NCI-H1092 (cell line): ENCODE data around the gene MYLK.
"Not testable (repeated sequence)": the region's sequence is repeated elsewhere in the genome, so short reads cannot be mapped to it uniquely, and the experiment has no call there.

Source experiments
- DNase-seq: peaks from one replicate; lab custom pipeline; 2025; lab: John Stamatoyannopoulos, UW

Gene MYLK

DNA sequence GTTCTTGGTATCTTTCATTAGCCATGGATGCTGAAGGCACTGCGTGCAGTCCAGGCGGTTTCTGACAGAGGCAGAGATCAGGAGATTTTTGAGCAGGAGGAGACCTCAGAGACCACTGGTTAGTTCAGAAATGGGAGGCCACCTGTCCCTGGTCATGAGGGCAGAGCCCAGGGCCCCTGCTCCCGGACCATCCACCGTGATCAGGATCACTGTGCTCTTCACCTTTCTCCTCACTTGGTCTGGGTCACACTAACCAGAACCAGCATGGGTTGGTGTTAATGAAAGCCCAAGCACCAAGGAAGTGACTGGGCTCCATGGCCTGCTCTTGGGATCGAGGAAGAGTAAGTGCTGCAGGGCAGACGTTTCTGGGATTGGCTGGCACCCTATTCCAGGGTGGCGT, 257.3 kb downstream of the MYLK start:
- DNase-seq: no peak

DNA sequence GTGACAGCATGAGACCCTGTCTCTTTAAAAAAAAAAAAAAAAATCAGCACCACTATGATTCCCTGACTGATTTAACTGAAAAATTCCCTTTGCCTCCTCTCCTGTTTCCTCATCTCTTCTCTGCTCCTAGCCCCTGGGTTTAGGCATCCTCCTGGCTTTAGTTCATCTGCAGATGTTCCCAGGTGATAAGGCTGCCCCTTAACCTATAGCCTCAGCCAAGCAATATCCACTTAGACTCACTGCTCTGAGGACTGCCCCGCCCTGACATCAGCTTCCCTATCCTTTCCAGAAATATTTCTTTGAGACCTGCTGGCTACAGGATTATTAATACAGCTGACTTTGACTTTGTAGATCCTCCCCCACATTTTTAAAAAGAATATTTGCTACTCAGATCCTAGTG, 259.8 kb downstream of the MYLK start:
- no peak for DNase-seq

DNA sequence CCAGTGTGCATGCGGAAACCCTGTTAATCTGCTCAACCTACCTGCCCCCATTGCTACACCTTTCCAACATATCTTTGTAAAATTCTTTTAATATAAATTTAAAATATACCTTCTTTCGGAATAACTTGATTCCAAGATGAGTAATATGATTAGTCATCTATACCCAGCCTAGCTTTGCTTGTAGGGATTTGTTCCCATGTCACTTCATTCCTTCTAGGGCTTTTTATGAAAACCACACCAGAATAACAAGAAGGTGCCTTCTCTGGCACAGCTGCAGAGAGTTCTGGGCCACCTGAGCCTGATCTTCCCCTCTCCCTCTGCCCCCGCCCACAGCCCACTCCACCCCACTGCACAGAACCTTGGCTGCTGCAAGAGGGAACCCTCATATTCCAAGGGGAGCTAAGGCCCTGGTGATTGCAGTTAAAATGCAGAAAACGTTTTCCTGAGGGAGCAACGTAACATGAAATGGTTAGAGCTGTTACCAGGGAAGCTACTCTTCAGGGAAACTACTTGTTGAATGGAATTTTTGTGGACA, 260.7 kb downstream of the MYLK start:
- no peak for DNase-seq

DNA sequence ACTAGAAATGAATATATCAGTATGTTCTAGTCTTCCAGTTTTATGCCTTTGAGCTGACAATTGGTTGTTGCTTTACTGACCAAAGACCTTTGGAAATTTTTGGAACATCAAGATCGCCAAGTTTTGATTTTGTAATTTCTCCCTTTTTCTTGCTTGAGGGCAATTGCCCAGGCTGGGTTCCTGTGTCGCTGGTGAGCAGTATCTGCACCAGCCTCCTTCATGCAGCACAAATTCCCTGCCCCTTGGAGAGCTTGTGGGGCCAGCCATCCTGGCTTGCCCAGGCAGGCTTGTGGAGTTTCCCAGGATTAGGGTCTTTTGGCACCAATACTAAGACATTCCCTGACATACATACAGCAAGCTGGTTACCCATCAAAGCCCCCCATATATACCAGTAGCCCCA, 261.4 kb downstream of the MYLK start:
- no peak for DNase-seq

- DNase-seq: no peak
These were observed 262.3 kb downstream of the MYLK start for GRCh38 chr3:123621850-123622189.

GRCh38 chr3:123621186-123621849, 262.8 kb downstream of the MYLK start:
- DNase-seq: no peak

DNA sequence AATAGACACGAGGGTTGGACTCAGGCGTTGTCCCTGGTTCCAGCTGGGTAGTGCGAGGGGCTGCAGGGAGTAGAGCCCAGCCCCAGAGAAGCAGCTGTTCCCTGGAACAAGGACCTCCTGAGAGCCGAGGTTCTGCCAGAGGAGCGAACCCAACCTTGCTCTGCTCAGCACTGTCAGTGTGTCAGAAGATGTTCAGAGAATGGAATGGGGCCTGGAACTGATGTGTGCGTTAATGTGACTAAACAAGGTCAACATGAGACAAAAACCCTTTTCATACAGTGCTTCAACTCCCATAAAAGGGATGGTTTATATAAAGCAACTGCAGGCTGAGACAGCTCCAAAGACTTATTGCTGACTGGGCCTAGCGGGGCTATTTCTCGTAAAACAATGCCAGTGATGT, 263.8 kb downstream of the MYLK start:
- DNase-seq: no peak

DNA sequence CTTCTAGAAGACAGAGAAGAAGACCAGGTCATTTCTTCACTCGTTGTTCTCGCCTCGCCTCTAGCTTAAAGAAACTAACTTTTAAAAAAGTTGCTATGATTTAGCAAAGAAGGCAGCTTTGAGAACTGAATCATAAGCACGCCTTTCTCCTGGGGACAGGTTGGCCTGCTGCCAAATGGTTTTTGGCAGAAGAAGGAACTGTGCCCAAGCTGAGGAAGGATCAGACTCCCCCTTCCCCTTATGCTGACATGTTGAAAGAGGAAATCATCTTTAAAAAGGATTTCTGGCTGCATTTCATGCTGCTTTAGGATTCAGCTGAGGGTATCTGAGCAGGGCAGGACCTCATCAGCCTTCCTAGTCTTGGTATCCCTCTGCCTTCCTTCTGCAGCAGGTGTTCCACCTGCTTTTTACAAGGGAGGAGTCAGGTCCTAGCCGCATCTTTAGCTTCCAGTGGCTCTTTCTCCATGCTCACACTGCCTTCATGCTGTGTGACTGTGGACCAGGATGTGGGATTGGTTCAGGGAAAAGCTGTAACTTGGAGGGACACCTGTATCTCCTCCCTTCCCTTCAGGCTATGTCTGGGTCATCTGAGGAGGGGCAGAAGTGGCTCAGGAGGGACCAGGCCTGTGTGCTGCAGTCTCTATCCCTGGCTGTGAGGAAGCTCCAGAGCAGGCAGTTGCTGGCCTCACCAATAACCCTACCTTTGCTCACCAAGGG, 265.2 kb downstream of the MYLK start:
- peak; percentile 18 for DNase-seq

DNA sequence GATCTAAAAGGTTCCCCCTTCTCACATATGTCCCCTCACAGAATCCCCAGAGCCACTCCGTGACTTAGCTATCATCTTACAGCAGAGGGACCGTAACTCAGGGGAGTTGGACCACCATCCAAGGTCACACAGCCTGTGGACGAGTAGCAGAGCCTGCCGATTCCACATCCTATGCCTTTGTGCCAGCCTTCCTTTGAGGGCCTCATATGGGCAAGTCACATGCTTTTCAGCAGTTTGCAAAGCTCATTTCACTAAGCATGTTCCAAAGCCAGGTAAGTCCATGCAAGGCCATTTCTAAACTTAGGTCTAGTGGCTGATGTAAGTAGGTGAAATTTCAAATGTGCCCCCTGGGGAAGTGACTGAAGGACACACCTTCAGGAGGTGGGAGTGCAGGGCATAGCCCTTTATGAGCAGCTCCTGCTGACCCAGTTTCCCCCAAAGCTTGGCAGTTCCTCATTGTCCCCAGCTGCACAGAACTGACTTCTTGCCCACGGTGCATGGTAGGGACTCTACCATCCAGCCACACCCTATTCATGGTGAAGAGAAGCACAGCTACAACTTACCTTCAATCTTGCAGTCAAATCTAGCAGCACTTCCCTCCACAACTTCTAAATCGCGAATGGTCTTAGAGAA, 265.9 kb downstream of the MYLK start:
- no peak for DNase-seq

DNA sequence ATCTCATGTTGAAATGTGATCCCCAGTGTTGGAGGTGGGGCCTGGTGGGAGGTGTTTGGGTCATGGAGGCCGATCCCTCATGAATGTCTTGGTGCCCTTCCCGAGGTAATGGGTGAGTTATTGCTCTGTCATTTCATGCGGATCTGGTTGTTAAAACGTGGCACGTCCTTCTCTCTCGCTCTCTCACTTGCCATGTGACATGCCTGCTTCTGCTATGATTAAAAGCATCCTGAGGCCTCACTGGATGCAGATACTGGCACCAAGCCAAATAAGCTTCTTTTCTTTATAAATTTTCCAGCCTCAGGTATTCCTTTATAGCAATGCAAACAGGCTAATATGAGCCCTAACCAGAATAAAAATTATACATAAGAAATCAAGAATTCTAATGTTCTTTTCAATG, 267.5 kb downstream of the MYLK start:
- DNase-seq: no peak

GRCh38 chr3:123613543-123613942, 270.6 kb downstream of the MYLK start:
- DNase-seq: no peak

GRCh38 chr3:123611674-123612073, 272.5 kb downstream of the MYLK start:
- not testable (repeated sequence) for DNase-seq

- DNase-seq: no peak
These were observed 273.1 kb downstream of the MYLK start for GRCh38 chr3:123611082-123611481.

- DNase-seq: peak; percentile 9
These were observed 273.8 kb downstream of the MYLK start for GRCh38 chr3:123610331-123610730.

DNA sequence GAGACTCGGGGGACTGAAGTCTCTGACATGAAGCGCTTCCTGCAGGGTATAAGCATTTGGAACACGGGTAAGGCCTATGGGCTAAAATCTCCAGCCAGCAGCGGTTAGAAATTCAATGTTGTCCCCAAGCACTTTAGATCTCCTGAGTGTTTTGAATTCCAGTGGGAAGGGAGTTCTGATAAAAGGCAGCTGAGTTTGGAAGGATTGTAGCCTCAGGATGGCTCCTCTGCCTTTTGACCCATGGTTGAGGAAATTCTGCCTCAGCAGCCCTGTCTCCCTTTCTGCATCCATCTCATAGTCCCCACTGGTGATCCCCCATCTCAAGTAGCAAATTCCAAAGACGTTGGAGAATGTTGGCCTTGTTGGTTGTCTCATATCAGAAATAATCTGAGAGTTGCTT, 275.1 kb downstream of the MYLK start:
- no peak for DNase-seq

GRCh38 chr3:123608263-123608937, 275.7 kb downstream of the MYLK start:
- no peak for DNase-seq

DNA sequence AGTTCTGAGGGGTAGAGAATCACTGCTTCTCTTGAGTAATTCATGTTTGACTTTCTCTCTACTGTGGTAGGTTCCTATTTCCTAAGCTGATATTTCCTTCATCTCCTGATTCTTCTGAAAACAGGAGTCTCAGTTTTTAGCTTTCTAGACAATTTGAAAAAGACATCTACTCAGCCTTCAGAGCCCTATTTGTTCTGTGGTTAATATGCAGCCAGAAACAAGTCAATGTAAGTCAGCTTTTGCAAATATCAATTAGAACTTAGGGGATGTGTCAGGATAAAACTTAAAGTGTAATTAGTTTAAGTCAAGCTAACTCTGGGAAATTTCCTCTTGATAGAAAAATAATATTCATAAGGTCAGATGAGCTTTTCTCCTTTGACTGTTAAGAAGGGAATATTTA, 277.6 kb downstream of the MYLK start:
- DNase-seq: no peak

DNA sequence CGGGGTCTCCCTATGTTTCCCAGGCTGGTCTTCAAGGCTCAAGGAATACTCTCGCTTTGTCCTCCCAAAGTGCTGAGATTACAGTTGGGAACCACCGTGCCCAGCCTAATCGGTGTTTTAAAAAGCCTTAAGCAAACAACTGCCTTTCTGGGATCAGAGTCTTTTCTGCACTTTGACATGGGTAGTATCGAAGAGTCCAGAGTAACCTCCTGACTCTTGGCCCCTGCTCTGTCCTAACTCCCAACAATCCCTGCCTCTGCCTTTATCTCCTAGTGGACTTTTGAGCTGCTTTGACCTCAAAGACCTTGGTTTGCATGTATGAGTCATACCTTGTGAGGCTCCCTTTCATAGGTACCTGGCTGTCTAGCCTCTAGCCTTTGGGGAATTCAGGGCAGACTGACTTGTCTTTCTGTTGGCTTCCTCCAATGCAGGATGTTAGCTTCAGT, 278.3 kb downstream of the MYLK start:
- DNase-seq: no peak

DNA sequence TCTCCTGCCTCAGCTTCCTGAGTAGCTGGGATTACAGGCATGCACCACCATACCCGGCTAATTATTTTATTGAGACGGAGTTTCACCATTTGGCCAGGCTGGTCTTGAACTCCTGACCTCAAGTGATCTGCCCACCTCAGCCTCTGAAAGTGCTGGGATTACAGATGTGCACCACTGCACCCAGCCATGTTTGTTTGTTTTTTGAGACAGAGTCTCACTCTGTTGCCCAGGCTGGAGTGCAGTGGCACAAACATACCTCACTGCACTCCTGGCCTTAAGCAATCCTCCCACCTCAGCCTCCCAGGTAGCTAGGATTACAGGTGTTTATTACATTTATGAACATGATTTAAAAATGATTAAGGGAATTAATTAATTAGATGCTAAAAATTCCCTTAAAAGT, 281.0 kb downstream of the MYLK start:
- DNase-seq: not testable (repeated sequence)

DNA sequence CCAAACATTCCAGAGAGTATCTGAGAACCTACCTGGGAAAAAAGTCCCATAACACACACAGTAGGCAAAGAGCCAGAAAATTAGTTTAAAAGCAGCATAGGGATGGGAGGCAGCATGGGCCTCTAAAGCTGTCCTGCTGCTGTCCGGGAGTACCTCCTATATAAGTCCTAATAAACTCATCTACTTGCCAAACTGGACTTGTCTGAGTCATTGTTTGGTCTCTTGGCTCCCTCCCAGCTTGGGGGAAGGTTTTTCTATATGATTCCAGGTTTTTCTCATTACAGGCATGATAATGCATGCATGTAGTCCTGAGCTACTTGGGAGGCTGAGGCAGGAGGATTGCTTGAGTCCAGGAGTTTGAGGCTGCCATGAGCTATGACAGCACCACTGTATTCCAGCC, 281.8 kb downstream of the MYLK start:
- no peak for DNase-seq

DNA sequence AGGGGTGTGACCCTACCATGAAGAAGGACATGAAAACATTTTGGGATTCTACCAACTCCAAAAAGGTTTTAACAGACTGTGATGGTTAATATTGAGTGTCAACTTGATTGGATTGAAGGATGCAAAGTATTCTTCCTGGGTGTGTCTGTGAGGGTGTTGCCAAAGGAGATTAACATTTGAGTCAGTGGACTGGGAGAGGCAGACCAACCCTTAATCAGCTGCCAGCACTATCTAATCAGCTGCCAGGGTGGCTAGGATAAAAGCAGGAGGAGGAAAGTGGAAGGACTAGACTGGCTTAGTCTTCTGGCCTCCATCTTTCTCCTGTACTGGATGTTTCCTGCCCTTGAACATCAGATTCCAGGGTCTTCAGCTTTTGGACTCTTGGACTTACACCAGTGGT, 283.3 kb downstream of the MYLK start:
- not testable (repeated sequence) for DNase-seq

DNA sequence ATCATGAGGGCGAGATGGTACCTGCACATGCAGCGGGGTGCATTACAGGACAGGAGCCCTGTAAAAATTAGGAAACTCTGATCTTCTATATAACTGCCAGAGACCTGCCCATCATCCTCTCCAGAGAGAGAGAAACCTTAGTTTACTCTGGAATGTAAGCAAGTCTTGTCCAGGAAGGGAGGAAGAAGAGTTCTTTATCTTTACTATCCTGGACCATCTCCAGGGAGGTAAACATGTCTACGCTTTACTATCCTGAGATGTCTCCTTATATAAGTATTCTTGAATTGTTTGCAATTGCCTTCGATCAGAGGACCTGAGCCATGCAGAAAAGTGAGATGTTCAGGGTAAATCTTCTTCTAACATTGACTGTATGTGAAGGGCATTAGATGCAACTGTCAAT, 286.6 kb downstream of the MYLK start:
- DNase-seq: no peak
